ENCODE results near the gene DENND1A. TPM values are rescaled to one million over a fixed set of nuclear protein-coding genes. Genes with fewer than 3 reads are reported as not detected.
"Not testable (repeated sequence)": the region's sequence is repeated elsewhere in the genome, so short reads cannot be mapped to it uniquely, and the experiment has no call there.

DENND1A gene
- total RNA-seq, 2 experiments from 2014 or later, result 13.9 to 20.3 TPM

GRCh38 chr9:123335193-123335985 lies 594.5 kb downstream of the DENND1A start:
- DNase-seq (no peak), ATAC-seq (ENCODE audit: low read depth) (no peak)
- Mint-ChIP-seq H3K36me3 (no peaks in the 10 kb centered on the region), H3K4me3 (no peak overlapping the region), H3K27me3 (no peaks in the 10 kb centered on the region), H3K4me1 (peaks cover 27% of the 10 kb centered on the region), H3K27ac (peak overlapping the region; percentile 47), H3K9me3 (no peaks in the 10 kb centered on the region)
- POLR2A ChIA-PET, result interaction anchor here (1.4 kb wide), 1 partner anchor 9 kb away, joined by 4 read pairs; no protein-coding TSS in a partner anchor

GRCh38 chr9:123334639-123335038 lies 595.3 kb downstream of the DENND1A start:
- Mint-ChIP-seq H3K9me3 (no peaks in the 10 kb centered on the region), H3K27ac (no peak overlapping the region)
- POLR2A ChIA-PET, result interaction anchor here (1.7 kb wide), 1 partner anchor 11 kb away, joined by 6 read pairs; no protein-coding TSS in a partner anchor

GRCh38 chr9:123333058-123333669 lies 596.8 kb downstream of the DENND1A start:
- not testable (repeated sequence) for ATAC-seq (ENCODE audit: low read depth); H3K36me3 Mint-ChIP-seq; H3K4me3 Mint-ChIP-seq; DNase-seq; H3K27me3 Mint-ChIP-seq; H3K9me3 Mint-ChIP-seq; H3K27ac Mint-ChIP-seq
- peaks cover 14% of the 10 kb centered on the region for H3K4me1 Mint-ChIP-seq
- POLR2A ChIA-PET, result interaction anchor here (1.7 kb wide), 1 partner anchor 10 kb away, joined by 6 read pairs; no protein-coding TSS in a partner anchor

More at GRCh38 chr9:123334639-123335038, 595.3 kb downstream of the DENND1A start:
- Mint-ChIP-seq H3K4me3 (no peak overlapping the region), H3K4me1 (peaks cover 19% of the 10 kb centered on the region), H3K27me3 (no peaks in the 10 kb centered on the region), H3K36me3 (no peaks in the 10 kb centered on the region)
- DNase-seq (no peak), ATAC-seq (ENCODE audit: low read depth) (no peak)

GRCh38 chr9:123331346-123332060 lies 598.4 kb downstream of the DENND1A start:
- no peak for DNase-seq
- POLR2A ChIA-PET, result no interaction called here
- Mint-ChIP-seq H3K9me3 (no peaks in the 10 kb centered on the region), H3K4me1 (peaks cover 13% of the 10 kb centered on the region), H3K36me3 (no peaks in the 10 kb centered on the region), H3K27ac (no peak overlapping the region), H3K4me3 (no peak overlapping the region), H3K27me3 (no peaks in the 10 kb centered on the region)
- no peak for ATAC-seq (ENCODE audit: low read depth)

Small RNA genes within 50 kb of the gene (microRNA-seq; reads per million reads assigned to microRNA genes)
- not detected for gene MIR601
- gene MIR7150, result not detected

Other genes with a start within 250 kb of the DENND1A start
- gene LHX2, start 81.6 kb upstream of the DENND1A start, total RNA-seq, result not detected